GOT3 (cell line): Measurements from ENCODE around the gene GALNT1.
"Not testable (repeated sequence)": the region's sequence is repeated elsewhere in the genome, so short reads cannot be mapped to it uniquely, and the experiment has no call there.

Experiments used
- DNase-seq: peaks from one replicate; lab custom pipeline; 2025; ENCODE audit warnings: mixed read lengths; lab: John Stamatoyannopoulos, UW

The GALNT1 gene

DNA sequence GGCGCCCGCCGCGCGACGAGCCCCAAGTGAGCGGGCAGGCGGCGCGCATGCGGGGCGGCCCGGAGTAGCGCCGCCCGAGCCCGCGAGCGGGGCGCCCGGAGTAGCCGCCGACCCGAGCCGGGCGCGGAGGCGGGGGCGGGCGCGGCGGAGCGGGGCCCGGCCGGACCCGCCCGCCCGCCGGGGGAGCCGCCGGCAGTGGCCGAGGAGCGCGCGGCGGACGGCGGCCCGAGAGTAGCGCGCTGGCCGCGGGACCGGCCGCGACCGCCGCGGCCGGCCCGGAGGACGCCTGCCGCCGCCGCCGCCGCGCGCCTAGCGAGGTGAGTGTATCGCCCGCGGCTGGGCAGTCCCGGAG, at the start of gene GALNT1:
TSS of gene GALNT1 (plus strand) at position 195 of the 352 bp plus-strand sequence. CDS start 72,923 bp downstream, outside the sequence.
- no peak for DNase-seq

DNA sequence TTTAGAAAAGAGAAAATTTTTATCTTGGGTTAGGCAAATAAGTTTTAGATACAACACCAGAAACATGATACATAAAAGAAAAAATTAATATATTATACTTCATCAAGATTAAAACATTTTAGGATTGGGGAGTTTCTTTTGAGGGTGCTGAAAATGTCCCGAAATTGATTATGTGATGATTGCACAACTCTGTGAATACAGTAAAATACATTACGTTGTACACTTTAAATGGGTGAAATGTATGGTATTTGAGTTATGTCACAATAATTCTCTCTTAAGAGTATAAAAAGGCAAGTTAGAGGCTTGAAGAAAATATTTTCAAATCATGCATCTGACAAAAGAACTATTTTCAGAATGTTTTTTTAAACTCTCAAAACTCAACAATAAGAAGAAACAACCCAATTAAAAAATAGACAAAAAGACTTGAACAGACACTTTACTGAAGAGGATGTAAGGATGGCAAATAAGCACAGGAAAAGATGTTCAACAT, 47.6 kb upstream of the GALNT1 start:
- no peak for DNase-seq

DNA sequence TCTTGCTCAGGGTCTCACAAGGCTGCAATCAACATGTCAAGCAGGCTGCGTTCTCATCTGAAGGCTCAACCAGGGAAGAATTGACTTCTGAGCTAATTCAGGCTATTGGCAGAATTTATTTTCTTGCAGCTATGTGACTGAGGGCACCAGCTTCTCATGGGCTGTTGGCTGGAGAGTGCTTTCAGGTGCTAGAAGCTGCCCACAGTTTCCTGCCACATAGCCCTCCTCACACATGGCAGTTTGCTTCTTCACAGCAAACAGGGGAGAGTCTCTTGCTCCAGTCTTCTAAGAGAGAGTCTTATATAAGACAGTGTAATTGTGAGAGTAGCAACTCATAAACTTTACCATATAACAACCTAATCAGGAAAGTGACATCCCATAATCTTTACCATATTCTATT, 46.2 kb upstream of the GALNT1 start:
- no peak for DNase-seq

DNA sequence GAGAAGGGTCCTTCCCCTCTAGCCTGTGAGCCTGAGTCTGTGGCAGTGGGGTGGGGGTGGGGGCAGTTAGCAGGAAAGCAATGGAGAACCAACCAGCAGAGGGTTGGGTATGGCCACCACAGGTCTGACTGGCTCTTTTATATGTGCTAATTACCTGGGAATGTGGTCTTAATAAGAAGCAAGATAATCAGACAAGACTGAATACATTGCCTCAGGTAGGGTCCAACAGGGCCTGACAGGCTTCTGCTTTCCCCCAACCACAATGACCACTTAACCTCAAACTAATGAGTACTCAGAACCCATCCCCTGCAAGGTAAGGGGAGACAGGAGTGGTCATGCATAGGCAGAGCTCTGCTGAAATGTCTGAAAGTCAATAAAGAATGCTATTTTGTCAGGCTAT, 39.2 kb upstream of the GALNT1 start:
- no peak for DNase-seq

DNA sequence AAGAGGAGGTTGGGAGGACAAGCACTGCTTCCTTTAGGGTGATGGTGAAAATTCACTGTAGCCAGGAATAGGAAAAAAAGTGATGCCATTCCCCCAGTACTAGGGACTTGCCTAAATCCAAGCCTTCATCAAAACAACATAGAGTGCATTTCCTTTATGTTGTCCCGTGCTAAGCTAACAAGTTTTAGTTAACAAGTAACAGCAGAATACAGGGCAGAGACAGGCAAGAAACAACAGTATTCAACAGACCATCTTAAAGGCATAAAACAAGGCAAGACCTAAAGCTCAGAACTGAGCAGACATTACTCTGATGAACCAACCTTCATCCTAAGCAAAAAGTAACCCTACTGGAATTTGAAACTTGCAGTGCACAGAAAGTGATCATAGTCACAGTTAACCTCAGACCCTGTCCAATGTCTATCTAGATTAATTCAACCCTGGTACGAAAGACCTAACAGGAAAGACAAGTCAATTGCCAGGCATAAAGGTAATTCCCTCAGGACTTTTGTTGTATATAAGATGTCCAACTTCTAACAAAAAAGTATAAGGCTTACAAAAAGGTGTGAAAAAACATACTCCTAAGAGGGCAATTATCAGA, 34.4 kb upstream of the GALNT1 start:
- DNase-seq: no peak

DNA sequence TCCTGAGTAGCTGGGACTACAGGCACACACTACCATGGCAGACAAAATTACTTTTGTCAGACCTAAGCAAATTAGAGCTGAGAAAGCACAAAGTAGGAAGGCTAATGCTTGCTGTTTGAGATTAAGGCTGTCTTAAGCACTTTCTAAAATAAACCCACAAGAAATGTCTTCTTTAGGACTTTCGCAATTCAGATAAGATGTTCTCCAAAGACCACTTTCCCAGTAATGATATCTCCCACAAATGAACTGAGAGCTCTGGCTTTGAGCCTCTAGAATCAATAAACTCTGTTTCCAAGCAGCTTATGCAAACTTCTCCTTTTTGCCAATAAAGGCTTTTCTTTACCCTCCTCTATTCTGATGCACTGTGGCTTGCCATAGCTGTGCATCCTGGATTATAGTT, 32.0 kb upstream of the GALNT1 start:
- DNase-seq: no peak

DNA sequence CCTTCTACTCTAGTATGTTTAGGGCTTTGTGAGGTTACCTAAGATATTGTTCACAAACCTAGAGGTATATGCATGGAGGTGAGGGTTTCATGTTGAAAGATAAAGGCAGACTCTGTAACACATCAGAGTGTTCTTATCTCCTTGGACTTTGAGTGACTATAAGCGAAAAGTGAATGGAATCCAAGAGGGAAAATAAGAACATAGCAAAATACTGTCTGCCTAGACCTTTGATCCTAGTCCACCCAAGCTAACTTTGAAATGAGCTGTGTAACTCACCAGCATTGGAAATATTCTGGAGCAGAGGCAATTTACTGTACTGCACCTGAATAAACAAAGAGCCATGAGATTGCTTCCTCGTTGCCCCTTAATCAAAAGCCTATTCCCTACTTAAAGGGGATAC, 28.2 kb upstream of the GALNT1 start:
- DNase-seq: no peak

DNA sequence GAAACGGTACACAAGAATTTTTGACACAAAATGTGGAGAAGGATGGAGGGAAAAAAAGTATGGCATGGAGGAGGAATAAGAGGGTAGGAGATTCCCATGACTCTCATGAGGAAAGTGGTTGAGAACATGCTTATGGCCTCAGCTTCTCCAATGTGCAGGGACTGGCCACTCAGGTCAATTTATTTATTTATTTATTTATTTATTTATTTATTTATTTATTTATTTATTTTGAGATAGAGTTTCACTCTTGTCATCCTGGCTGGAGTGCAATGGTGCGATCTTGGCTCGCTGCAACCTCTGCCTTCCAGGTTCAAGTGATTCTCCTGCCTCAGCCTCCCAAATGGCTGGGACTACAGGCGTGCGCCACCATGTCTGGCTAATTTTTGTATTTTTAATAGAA, 26.0 kb upstream of the GALNT1 start:
- DNase-seq: not testable (repeated sequence)

DNA sequence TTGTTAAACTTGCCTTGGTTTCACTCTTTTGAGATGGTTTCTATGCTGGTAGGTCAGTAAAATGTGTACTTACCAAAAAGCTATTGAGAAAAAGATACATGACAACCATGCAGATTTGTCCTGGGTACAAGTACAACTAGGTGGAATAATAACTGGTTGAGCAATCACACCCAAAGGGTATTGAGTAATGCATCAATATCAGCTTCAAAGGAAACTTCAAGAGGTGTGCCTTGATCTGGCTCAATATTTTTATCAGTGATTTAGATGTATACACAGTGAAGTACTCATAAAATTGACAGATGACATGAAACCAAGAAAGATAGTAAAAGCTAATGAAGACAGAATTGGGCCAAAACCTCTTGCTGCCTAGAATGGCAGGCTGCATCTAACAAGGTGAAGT, 21.7 kb upstream of the GALNT1 start:
- no peak for DNase-seq

DNA sequence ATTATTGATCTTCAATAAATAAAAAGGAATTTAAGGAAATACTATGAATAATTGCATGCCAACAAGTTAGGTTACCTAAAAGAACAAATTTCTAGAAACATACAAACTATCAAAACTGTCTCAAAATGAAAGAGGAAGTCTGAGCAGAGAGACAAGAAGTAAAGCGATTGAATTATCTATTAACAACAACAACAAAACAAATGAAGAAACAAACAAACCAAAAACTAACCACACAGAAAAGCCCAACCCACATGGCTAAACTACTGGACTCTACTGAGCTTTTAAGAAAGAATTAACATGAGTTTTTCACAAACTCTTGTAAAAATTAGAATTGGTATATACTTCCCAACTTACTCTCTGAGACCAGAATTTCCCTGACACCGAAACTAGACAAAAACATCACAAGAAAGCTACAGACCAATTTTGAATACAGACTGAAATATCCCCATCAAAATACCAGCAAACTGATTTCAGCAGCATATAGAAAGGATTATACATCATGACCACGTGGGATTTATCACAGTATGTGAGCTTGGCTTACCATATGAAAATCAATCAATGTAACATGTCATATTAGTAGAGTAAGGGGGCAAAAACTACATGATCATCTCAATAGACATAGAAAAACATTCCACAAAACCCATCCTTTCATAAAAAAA, 16.6 kb upstream of the GALNT1 start:
- DNase-seq: no peak

DNA sequence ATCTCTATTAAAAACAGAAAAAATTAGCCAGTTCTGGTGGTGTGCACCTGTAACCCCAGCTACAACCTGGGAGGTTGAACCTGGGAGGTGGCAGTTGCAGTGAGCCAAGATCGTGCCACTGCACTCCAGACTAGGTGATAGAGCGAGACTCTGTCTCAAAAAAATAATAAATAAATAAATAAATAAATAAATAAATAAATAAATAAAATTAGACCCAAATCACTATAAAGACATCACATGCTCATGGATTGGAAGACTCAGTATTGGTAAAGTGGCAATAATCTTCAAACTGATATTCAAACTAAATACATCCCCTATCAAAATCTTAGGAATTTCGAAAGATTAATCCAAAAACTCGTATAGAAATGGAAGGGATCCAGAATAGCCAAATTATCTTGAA, 15.5 kb upstream of the GALNT1 start:
- DNase-seq: no peak

DNA sequence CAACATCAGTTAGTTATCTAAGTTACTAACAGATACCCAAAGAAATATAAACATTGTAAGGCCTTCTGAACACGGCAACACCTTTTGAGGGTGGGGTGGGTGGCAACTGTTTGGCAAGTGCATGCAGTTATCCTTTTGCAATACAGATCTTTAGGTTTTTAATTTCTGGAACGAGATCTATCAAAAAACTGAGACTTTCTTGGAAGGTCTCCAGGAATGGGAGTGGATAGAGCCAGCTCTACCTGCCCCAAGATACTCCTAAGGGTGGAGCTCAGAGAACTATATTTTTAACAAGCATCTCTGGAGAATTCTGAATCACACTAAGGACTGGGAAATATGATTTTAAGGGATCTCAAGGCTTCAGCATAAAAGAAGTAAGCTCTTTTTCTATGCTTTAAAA, 11.4 kb upstream of the GALNT1 start:
- no peak for DNase-seq

DNA sequence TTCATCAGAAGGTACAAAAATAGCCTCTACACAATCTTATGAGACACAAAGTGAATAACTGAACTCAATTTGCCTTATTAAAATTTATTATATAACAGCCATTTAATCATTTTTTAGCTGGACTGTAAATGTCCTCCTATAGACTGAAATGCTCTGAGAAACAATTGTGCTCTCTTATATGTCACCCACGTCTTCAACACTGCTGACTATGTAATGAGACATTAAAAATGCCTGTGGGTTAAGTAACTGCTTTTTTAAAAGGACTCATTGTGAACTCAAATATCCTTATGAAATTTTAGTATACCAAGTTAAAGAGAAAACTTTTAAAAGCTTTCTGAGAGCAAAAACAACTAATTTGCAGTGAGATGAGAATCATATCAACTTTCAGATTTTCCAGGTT, 10.4 kb upstream of the GALNT1 start:
- DNase-seq: no peak

DNA sequence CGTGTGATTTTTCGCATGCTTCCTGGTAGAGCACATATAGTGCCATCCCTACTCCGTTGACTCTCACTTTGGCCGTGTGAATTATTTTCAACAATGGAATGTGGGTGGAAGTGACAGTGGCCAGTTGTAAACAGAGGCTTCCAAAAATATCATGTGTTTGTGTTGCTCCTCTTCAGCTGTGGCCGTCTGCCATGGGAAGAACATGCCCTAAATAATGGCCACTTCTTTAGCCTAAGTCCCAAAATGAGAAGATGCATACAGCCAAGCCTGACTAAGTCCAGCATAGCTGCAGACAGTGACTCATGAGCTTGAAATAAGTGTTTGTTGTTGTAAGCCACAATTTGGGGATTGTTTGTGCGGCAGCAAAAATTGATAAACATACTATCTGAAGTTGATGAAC, 8.9 kb upstream of the GALNT1 start:
- DNase-seq: no peak

DNA sequence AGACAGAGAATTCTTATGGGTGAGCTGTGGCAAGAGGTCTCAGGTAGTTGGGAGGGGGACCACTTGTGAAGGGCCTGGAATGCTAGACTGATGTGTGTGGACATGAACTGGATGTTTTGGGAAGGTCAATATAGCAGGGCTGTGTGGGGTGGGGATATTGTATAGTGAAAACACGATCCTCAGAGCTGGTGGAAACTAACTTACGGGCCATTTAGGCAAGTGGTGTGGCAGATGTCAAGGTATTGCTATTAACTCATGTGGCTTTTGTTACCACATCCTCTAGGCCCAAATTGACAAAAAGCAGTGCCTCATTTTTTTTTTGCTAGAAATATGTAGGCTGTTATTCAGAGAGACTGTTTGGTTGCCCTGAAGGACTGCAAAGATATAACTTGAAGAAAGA, 8.0 kb upstream of the GALNT1 start:
- DNase-seq: no peak

DNA sequence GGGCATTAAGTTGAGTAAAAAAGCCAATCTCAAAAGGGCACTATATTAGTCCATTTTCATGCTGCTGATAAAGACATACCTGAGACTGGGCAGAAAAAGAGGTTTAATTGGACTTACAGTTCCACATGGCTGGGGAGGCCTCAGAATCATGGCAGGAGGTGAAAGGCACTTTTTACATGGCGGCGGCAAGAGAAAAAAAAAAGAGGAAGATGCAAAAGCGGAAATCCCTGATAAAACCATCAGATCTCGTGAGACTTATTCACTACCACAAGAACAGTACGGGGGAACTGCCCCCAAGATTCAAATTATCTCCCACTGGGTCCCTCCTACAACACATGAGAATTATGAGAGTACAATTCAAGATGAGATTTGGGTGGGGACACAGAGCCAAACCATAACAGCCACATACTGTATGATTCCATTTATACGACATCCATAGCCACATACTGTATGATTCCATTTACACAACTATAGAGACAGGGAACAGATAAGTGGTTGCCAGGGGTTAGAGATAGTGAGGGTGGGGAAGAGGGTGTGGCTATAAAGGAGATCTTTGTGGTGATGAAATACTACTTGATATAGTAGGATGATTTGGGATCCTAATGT, 5.2 kb upstream of the GALNT1 start:
- not testable (repeated sequence) for DNase-seq

DNA sequence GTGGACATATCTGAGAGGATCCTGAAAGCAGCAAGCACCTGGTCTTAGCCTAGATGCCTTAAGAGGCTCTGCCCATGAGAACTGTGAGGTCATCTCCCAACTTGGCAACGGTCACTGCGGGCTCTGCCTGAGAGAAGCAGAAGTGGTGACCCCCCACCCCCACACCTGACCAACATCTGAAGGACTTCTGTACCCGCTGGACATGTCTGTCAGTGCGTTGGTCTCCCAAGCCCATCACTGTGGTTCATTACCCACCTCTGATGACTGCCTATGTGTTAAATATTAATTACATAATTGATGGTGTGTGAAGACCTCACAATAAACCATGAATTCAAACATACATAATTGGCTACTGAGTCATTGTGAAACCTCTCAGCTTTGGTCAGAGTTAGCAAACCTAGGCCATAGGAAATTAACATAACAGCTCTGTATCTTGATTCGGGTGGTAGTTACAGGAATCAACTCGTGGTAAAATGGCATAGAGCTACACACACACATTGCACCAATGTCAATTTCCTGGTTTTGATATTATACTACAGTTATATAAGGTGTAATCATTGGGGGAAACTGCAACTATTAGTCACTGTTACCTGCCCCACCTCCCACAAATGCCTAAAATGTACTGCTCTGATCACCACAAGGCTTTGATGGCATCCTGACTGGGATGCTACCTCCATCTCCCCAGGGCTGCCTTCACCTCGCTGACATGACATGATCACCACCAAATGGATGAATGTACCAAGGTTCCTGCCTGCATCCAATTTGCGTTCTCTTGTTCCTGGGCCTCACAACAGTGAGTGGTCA, 4.3 kb upstream of the GALNT1 start:
- no peak for DNase-seq

DNA sequence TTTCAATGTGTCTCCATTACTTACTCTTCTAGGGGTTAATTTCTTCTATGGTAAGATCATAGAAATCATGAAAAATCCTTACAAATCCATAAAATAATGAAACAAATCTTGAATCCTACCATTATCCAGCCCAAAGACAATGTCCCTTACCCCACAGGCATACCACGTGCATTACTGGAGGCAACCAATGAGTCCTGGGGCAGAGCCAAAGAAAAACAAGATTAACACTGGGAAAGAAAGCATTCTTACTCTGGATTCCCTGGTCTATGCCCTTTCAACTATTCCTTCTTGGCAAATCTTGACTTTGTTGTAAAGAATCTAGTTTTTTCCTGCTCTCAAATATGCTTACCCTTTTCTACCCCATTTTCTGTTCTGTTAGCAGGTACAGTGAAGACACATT, 3.1 kb upstream of the GALNT1 start:
- DNase-seq: no peak

DNA sequence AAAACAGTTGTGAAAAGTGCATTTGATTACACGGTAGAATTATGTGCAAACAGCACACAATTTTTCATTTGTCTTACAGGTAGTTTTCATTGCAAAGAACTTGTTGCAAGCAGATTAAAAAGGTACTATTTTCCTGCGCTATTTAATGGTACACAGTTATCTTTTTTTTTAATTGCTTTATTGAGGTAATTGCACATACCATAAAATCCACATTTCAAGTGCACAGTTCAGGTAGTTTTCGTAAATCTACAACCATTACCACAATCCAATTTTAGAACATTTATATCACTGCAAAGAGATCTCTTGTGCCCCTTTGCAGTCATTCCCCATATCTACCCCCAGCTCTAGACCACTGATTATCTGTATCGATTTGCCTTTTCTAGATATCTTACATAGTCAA, 2.6 kb upstream of the GALNT1 start:
- no peak for DNase-seq

DNA sequence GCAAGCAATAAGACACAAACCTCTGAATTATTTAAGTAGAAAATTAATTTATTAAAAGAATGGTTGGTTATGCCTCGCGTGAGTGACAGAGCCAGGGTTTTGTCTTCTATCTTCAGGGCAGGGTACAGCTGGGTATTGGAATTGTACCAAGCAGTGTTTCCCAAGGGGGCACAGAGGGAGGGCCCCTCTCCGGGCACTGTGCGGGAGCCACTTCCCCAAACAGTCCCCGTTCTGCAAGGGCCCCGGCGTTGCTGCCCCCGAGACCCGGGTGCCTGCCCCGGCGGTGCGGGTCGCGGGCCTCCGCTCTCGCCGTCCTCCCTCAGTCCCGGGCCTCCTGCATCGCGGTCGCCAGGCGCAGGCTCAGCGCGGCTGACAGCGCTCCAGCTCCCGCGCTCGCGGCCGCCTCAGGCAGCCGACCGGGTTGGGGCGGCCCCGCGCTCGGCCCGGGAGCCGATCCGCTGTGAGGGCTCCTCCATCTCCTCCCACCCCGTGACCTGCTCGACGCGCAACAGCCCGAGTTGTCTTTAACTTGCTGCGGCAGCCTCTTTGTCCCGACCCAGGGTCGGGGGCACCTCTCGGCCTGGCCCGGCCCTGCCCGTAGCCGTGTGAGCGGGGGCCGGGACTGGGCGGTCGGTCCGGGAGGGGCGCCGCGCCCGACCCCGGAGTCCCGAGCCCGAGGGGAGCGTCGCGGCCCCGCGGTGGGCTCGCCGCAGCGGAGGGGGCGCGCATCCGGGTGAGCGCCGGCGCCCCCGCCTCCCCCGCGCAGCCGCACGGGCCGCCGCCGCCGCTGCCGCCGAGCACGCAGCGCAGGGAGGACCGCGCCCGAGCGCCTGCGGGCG, 620 bp upstream of the GALNT1 start:
- DNase-seq: peak; percentile 2

DNA sequence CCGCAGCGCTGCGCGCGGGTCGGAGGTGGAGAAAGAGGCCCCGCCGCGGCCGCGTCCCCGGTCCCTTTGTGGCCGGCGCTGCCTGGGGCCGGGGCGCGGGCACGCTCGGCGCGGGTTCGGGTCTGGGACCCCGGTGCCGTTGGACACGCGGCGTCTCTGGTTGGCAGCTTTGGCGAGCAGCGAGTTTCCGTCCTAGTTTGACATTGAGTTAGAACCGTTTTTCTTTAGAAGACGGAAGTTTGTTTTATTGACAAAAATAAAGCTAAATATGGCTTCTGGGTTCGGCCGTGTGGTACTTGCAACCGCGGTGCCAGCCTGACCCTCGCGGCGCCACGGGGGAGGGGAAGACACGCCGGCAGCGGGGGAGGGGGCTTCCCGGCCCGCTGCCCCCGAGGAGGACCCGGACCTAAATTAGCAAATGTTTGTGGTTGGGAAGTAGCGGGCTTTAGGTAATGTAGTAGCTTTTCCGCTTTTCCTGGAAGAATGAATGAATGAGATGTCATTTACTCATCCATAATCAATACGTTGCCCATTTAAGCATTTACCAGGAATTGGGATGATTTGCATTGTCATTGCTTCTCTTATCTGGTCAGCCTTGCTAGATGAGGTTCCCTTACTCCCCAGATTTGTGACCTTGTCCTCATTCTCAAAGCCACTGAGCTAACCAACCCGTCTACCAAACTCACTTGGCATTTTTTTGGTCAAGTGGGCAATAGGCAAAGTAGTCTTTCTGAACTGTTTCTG, 530 bp downstream of the GALNT1 start:
- DNase-seq: no peak
